Peyer's patch (tissue), 4 donors: ENCODE measurements around the gene MIER1.

Experiments used
- POLR2A ChIP-seq, 2 donors: fragments of 450-650 bp; IDR thresholded peaks; one replicate each; pipeline ENCODE4 v1.5.1; 2017; ENCODE audit warnings: antibody characterized with exemption in 2 of 2, mild to moderate bottlenecking in 2 of 2, moderate library complexity in 2 of 2
- TF ChIP-seq, protein P1 (sequence below), 6 experiments: fragments of 450-650 bp in 4 of 6; fragments of 200-600 bp in 2 of 6; sonication (generic) in 1 of 6; IDR thresholded peaks; one replicate each; pipeline ENCODE4 v1.5.1; 2017 to 2019; ENCODE audit warnings: antibody characterized with exemption in 6 of 6, mild to moderate bottlenecking in 3 of 6, moderate library complexity in 1 of 6

DNA sequence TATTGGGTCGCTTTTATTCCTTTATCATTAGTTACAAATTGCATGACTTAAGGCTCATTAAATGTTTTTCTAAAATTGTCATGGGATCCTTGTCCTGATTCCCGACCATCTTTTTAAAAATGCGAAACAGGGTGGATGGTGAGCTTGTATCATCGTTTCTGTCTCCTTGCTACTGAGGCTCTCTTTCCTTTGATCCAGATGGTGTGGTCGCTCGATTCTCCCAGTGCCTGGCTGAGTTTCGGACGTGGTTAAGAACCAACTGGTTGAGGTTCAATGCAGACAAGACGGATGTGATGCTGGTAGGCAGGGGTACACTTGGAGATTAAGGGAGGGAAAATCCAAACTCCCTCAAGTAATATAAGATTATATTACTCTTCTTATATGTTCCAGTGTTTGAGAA is 1.2 kb downstream of the MIER1 start:
- TF ChIP-seq POLR2A (IDR thresholded peaks at IDR 0.05) = no peak
- TF ChIP-seq, protein P1, sequence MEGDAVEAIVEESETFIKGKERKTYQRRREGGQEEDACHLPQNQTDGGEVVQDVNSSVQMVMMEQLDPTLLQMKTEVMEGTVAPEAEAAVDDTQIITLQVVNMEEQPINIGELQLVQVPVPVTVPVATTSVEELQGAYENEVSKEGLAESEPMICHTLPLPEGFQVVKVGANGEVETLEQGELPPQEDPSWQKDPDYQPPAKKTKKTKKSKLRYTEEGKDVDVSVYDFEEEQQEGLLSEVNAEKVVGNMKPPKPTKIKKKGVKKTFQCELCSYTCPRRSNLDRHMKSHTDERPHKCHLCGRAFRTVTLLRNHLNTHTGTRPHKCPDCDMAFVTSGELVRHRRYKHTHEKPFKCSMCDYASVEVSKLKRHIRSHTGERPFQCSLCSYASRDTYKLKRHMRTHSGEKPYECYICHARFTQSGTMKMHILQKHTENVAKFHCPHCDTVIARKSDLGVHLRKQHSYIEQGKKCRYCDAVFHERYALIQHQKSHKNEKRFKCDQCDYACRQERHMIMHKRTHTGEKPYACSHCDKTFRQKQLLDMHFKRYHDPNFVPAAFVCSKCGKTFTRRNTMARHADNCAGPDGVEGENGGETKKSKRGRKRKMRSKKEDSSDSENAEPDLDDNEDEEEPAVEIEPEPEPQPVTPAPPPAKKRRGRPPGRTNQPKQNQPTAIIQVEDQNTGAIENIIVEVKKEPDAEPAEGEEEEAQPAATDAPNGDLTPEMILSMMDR (IDR thresholded peaks at IDR 0.05) = no peak
